ENCODE measurements around the gene ZNF544. TPM values are rescaled to one million over a fixed set of nuclear protein-coding genes. Genes with fewer than 3 reads are reported as not detected.
A peak's percentile ranks its signal among the peaks of the same experiment; 100 is the strongest.
"Not testable (repeated sequence)": the region's sequence is repeated elsewhere in the genome, so short reads cannot be mapped to it uniquely, and the experiment has no call there.

The ZNF544 gene
- total RNA-seq, 2 experiments from 2014 or later: 46.0 to 51.6 TPM

GRCh38 chr19:58218899-58219298 is 9.8 kb upstream of the ZNF544 start:
- peak; percentile 26 for DNase-seq
- Mint-ChIP-seq H3K9me3 (peaks cover 45% of the 10 kb centered on the region), H3K27ac (no peak overlapping the region), H3K4me1 (no peaks in the 10 kb centered on the region), H3K4me3 (no peak overlapping the region), H3K36me3 (peaks cover 21% of the 10 kb centered on the region), H3K27me3 (no peaks in the 10 kb centered on the region)

- H3K9me3 Mint-ChIP-seq: peaks cover 41% of the 10 kb centered on the region
- DNase-seq: no peak
- H3K4me3 Mint-ChIP-seq: peak overlapping the region; percentile 94
- H3K27ac Mint-ChIP-seq: peak overlapping the region; percentile 94
- H3K4me1 Mint-ChIP-seq: peaks cover 14% of the 10 kb centered on the region
- no peaks in the 10 kb centered on the region for H3K27me3 Mint-ChIP-seq
- H3K36me3 Mint-ChIP-seq: peaks cover 50% of the 10 kb centered on the region
These were observed 640 bp upstream of the ZNF544 start for GRCh38 chr19:58227964-58228584.

DNA sequence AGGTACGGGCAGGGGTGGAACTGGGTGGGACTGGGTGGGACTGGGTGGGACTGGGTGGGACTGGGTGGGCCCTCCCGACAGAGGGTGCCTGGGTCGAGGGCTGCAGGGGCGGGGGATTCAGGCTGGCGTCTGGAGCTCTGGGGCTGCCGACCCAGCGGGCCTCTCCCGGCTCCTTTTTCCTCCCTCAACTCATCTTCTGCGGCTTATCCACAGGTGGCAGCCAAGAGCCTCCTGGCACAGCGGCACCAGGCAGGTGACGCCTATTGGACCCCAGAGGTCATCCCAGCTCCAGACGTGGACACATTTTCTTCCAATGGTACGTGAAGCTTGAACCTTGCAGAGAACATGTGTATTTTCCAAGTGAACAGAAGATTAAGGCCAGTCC is 533 bp downstream of the ZNF544 start:
- DNase-seq: peak; percentile 44
- Mint-ChIP-seq H3K4me1 (peaks cover 14% of the 10 kb centered on the region), H3K36me3 (peaks cover 60% of the 10 kb centered on the region), H3K4me3 (peak overlapping the region; percentile 94), H3K27me3 (no peaks in the 10 kb centered on the region), H3K27ac (peak overlapping the region; percentile 94), H3K9me3 (peaks cover 50% of the 10 kb centered on the region)

DNA sequence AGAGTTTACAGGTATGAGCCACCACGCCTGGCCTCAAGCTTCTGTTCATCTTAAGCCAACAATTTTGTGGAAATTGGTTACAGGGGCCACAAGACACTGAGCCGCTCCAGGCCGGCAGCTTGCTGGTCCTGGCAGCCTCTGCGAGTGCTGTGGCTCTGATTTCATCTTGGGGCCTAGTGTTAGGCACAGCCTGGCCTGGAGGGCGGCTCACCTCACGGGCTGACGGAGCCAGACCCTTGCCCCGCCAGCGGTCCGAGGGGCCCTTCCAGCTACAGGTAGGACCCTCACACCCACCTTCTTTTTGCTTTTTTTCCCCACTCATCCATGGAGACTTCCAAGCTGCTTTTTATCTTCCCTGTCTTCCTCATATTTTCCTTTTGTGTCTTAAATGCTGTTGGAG is 8.6 kb downstream of the ZNF544 start:
- Mint-ChIP-seq H3K36me3 (peaks cover 97% of the 10 kb centered on the region), H3K4me3 (no peak overlapping the region), H3K9me3 (peaks cover 61% of the 10 kb centered on the region), H3K27ac (no peak overlapping the region), H3K27me3 (no peaks in the 10 kb centered on the region), H3K4me1 (no peaks in the 10 kb centered on the region)
- no peak for DNase-seq

DNA sequence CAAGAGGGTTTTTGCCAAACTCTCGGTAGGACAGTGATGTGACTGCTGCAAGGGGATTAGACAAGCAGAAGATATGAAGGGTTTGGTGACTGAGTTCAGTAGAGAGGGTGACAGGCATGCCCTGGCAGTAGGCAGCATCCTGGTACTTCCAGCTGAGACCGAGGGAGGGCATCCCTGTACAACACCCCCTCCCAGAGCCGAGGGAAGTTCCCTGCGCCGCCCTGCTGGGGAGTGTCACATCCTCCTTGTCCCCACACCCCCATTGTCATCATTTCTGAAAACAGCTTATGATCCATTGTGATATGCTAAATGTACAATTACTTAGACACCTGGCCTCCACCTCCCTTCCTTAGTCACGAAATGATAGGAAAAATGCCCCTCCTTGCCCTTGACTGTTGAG is 14.6 kb downstream of the ZNF544 start:
- Mint-ChIP-seq H3K36me3 (peaks cover 100% of the 10 kb centered on the region), H3K9me3 (peaks cover 65% of the 10 kb centered on the region), H3K4me3 (no peak overlapping the region), H3K4me1 (peaks cover 2% of the 10 kb centered on the region), H3K27ac (no peak overlapping the region), H3K27me3 (no peaks in the 10 kb centered on the region)
- DNase-seq: no peak

DNA sequence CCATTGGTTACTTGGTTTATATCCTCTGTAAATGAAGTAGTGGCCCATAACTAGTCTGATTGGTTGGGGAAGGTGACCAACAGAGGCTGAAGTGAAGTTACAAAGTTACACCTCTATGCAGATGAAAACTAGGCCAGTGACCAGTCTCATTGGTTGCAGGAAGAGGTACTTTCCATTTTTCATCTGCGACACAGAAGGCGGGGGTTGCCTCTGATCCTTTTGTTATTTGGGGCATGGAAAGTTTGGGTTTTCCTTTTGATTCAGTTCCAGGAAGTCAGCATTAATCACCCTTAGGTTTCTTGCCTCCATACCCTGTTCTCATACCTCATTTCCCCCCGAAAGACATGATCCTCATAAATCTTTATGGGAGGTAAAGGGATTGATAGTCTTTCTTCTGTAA is 20.2 kb downstream of the ZNF544 start:
- no peak for DNase-seq

GRCh38 chr19:58252102-58252685 is 23.5 kb downstream of the ZNF544 start:
- no peak for DNase-seq
- no peak overlapping the region for H3K4me3 Mint-ChIP-seq
- H3K9me3 Mint-ChIP-seq: peaks cover 67% of the 10 kb centered on the region
- H3K36me3 Mint-ChIP-seq: peaks cover 100% of the 10 kb centered on the region
- H3K4me1 Mint-ChIP-seq: peaks cover 4% of the 10 kb centered on the region
- H3K27me3 Mint-ChIP-seq: no peaks in the 10 kb centered on the region
- H3K27ac Mint-ChIP-seq: no peak overlapping the region

More for the DNA sequence above, 20.2 kb downstream of the ZNF544 start:
- Mint-ChIP-seq H3K4me1 (peaks cover 4% of the 10 kb centered on the region), H3K27ac (peak overlapping the region; percentile 86), H3K36me3 (peaks cover 100% of the 10 kb centered on the region), H3K27me3 (no peaks in the 10 kb centered on the region), H3K9me3 (peaks cover 66% of the 10 kb centered on the region), H3K4me3 (no peak overlapping the region)

- not testable (repeated sequence) for H3K27ac Mint-ChIP-seq, DNase-seq, H3K4me1 Mint-ChIP-seq, H3K27me3 Mint-ChIP-seq, H3K4me3 Mint-ChIP-seq
- H3K36me3 Mint-ChIP-seq: peaks cover 100% of the 10 kb centered on the region
- H3K9me3 Mint-ChIP-seq: peaks cover 69% of the 10 kb centered on the region
These were observed 29.5 kb downstream of the ZNF544 start for GRCh38 chr19:58258259-58258658.

- Mint-ChIP-seq H3K27ac (no peak overlapping the region), H3K9me3 (peaks cover 60% of the 10 kb centered on the region), H3K36me3 (peaks cover 100% of the 10 kb centered on the region), H3K4me1 (no peaks in the 10 kb centered on the region), H3K4me3 (no peak overlapping the region), H3K27me3 (no peaks in the 10 kb centered on the region)
- DNase-seq: no peak
These were observed 32.9 kb downstream of the ZNF544 start for GRCh38 chr19:58261600-58261967.

- H3K9me3 Mint-ChIP-seq: peaks cover 59% of the 10 kb centered on the region
- no peak for DNase-seq
- peaks cover 99% of the 10 kb centered on the region for H3K36me3 Mint-ChIP-seq
- H3K27ac Mint-ChIP-seq: no peak overlapping the region
- H3K27me3 Mint-ChIP-seq: no peaks in the 10 kb centered on the region
- H3K4me1 Mint-ChIP-seq: no peaks in the 10 kb centered on the region
- H3K4me3 Mint-ChIP-seq: no peak overlapping the region
These were observed 33.5 kb downstream of the ZNF544 start for GRCh38 chr19:58261968-58262921.

DNA sequence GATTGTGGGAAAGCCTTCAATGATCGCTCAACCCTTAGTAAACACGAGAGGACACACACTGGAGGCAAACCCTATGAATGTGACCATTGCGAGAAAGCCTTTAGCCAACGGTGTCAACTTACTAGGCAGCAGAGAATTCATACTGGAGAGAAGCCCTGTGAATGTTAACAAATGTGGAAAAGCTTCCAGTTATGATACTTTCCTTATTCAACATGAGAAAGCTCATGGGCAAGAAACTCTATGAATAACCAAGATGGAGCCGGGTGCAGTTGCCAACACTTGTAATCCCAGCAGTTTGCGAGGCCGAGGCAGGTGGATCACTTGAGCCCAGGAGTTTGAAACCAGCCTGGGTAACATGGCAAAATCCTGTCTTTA is 34.2 kb downstream of the ZNF544 start:
- no peak overlapping the region for H3K27ac Mint-ChIP-seq

GRCh38 chr19:58265100-58265499 is 36.4 kb downstream of the ZNF544 start:
- no peaks in the 10 kb centered on the region for H3K4me1 Mint-ChIP-seq
- H3K4me3 Mint-ChIP-seq: no peak overlapping the region
- H3K9me3 Mint-ChIP-seq: peaks cover 45% of the 10 kb centered on the region
- H3K27me3 Mint-ChIP-seq: no peaks in the 10 kb centered on the region
- no peak overlapping the region for H3K27ac Mint-ChIP-seq
- DNase-seq: no peak
- H3K36me3 Mint-ChIP-seq: peaks cover 94% of the 10 kb centered on the region

More for the DNA sequence above, 34.2 kb downstream of the ZNF544 start:
- peaks cover 55% of the 10 kb centered on the region for H3K9me3 Mint-ChIP-seq
- peaks cover 99% of the 10 kb centered on the region for H3K36me3 Mint-ChIP-seq
- DNase-seq: no peak
- H3K4me1 Mint-ChIP-seq: no peaks in the 10 kb centered on the region
- H3K27me3 Mint-ChIP-seq: no peaks in the 10 kb centered on the region
- no peak overlapping the region for H3K4me3 Mint-ChIP-seq

DNA sequence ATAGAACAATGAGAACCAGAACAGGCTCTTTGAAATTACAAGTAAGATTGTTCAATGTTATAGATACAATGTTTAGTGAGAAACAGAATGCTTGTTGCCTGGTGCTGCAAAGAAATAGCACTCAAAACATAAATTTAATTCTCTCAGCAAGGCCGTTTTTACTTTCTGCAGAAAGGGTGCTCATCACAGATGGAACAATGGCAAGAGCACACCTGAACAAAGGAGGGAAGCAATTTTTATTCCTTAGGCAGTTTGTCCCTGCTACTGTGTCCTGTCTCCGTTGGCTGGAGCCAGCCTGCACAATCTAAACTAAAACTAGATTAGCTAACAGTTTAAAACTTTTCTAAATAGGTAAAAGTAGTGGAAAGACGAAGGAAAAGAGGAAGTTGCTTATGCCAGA is 39.6 kb downstream of the ZNF544 start:
- peaks cover 43% of the 10 kb centered on the region for H3K9me3 Mint-ChIP-seq
- no peaks in the 10 kb centered on the region for H3K4me1 Mint-ChIP-seq
- no peaks in the 10 kb centered on the region for H3K27me3 Mint-ChIP-seq
- no peak overlapping the region for H3K4me3 Mint-ChIP-seq
- DNase-seq: no peak
- H3K36me3 Mint-ChIP-seq: peaks cover 92% of the 10 kb centered on the region
- H3K27ac Mint-ChIP-seq: no peak overlapping the region

DNA sequence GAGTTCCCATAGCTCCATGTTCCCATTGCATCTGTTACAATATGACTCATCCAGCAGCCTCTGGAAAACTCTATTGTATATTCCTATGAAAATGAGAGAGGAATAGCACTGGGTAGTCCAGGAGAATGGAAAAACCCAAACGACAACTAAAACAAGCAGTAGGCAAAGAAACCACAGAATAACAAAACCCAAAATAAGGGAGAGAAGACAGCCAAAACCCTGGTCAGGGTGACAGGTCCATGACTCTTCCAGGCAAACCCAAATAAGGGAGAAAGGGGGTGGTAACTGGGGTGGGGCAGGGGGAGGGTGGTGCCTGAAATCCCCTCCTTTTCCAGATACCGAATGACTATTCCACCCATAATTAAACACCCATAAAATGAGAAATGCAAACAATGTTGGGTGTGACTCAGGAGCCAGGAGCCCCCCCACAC is 46.1 kb downstream of the ZNF544 start:
- Mint-ChIP-seq H3K9me3 (peaks cover 40% of the 10 kb centered on the region), H3K27me3 (no peaks in the 10 kb centered on the region), H3K36me3 (peaks cover 80% of the 10 kb centered on the region), H3K27ac (no peak overlapping the region), H3K4me3 (no peak overlapping the region), H3K4me1 (peaks cover 7% of the 10 kb centered on the region)
- DNase-seq: no peak

DNA sequence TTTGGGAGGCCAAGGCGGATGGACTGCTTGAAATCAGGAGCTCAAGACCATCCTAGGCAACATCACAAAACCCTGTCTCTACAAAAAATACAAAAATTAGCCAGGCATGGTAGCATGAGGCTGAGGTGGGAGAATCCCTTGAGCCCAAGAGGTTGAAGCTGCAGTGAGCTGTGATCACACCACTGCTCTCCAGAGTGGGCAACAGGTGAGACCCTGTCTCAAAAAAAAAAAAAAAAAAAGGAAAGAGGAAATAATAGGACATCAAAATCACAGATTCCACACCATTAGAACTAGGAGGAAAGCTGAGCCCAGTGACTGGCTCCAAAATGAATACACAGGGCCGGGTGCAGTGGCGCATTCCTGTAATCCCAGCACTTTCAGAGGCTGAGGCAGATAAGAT is 46.9 kb downstream of the ZNF544 start:
- Mint-ChIP-seq H3K27ac (no peak overlapping the region), H3K9me3 (peaks cover 34% of the 10 kb centered on the region), H3K36me3 (peaks cover 80% of the 10 kb centered on the region), H3K4me3 (no peak overlapping the region), H3K27me3 (no peaks in the 10 kb centered on the region), H3K4me1 (peaks cover 14% of the 10 kb centered on the region)
- DNase-seq: no peak

Measured in activated naive CD8-positive, alpha-beta T cell treated with anti-CD3 and anti-CD28 coated beads for 36 hours (primary cell).